NK-92 (cell line): Measurements from ENCODE around the gene DCHS1.
"Not testable (repeated sequence)": the region's sequence is repeated elsewhere in the genome, so short reads cannot be mapped to it uniquely, and the experiment has no call there.

Experiments
- DNase-seq: peaks from one replicate; lab custom pipeline; 2025; ENCODE audit not compliant: unreplicated experiment; lab: John Stamatoyannopoulos, UW

The DCHS1 gene

GRCh38 chr11:6655790-6656583, at the start of gene DCHS1:
Gene DCHS1, minus strand, starts transcription at chr11:6655809. Its CDS starts 14,196 bp downstream, at chr11:6641613.
- DNase-seq: no peak

DNA sequence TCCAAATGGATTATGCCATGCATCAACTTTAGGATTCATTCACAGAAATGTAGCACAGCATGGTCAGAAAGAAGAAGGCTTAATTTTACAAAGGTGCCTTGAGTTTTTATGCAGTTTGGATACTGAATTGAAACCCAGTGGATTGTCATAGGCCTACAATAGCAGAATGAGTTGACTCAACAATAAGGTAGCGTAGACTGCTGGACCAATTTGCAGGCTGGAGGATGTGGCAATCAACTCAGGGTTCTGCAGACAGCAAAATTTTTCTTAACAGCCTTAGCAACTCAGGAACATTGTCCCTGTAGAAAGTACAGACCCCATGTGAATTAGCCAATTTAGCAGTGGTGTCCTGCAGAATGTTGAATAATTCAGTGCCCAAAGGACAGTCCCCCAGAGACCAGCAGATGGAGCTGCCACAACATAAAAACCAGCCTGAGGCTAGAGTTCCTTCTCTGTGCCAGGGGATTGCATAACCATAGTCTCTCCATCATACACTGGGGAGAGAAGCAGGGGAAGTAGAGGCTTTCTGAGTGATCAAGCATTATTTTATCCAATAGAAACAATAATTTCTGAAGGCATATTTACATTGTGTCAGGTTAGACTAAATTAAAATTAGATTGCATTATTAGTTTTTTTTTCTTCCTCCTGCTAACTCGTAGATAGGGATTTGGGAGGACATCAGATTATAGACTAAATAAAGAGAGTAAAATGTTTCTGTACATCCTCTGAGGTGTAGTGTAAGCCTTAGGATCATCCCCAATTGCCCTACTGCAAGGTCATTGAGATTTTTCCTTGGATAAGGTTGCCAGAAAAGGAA, 47.8 kb upstream of the DCHS1 start:
- DNase-seq: no peak

DNA sequence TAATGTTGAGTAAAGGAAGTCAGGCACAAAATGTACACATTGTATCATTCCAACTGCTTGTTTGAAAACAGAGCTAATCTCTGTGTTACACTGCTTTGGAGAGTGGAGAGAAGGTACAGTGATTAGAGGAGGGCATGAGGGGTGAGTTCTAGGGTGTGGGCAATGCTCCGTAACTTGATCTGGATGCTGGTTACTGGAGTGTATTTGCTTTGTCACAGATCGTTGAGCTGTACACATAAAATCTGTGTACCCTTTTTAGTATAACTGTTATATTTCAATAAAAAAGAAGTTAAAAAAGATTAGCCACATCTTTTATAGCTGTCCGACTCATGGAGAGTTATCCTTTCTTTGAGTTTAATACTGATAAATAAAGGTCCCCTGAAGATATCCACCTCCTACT, 46.3 kb upstream of the DCHS1 start:
- not testable (repeated sequence) for DNase-seq

GRCh38 chr11:6695377-6695776, 39.8 kb upstream of the DCHS1 start:
- DNase-seq: no peak

DNA sequence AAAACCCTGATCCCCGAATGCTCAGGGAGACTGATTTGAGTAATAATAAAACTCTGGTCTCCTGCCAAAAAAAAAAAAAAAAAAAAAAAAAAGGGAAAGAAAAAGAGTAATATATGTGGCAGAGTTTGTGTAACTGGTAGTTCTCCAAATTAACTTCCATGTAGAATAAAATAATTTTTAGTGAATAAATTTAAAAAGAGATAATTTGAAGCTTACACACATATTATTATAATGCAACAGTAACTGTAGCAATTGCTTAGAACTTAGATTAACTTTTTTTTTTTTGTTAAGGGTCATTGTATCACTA, 38.6 kb upstream of the DCHS1 start:
- no peak for DNase-seq

GRCh38 chr11:6693342-6694228, 38.0 kb upstream of the DCHS1 start:
- DNase-seq: no peak

GRCh38 chr11:6692128-6692527, 36.5 kb upstream of the DCHS1 start:
- no peak for DNase-seq

DNA sequence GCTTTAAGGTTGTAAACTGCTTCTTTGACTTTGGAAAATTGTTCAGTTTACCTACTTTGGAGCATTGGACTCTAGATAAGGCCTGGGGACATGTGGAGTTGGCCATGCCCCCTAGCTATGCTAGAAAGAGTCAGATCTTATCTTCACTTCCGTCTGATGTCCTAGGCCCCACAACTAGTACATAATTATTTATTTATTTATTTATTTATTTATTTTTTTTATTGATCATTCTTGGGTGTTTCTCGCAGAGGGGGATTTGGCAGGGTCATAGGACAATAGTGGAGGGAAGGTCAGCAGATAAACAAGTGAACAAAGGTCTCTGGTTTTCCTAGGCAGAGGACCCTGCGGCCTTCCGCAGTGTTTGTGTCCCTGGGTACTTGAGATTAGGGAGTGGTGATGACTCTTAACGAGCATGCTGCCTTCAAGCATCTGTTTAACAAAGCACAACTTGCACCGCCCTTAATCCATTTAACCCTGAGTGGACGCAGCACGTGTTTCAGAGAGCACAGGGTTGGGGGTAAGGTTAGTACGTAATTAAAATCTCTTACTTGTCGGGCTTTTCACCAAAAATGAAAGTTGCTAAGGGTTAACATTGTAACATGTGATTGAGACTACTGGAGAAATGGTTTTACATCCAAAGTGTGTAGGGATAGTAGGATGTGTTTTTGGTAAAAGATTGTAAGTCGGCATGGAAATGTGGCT, 35.0 kb upstream of the DCHS1 start:
- not testable (repeated sequence) for DNase-seq

DNA sequence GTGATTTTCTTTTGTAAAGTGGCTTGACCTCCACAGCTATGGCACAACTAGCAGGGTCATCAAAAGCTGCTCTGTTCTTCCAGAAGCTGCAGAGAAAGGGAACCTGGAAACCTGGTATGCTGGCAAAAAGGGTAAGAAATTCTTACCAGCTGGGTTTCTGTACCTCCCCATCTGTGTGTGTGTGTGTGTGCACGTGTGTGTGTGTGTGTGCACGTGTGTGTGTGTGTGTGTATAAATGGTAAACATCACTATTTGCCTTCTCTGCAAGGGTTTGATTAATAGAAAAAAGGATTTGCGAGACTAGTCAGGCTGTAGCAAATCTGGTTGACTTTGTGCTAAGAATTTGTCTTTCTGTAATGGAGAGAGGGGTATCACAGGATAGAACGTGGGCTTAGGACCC, 32.3 kb upstream of the DCHS1 start:
- no peak for DNase-seq

DNA sequence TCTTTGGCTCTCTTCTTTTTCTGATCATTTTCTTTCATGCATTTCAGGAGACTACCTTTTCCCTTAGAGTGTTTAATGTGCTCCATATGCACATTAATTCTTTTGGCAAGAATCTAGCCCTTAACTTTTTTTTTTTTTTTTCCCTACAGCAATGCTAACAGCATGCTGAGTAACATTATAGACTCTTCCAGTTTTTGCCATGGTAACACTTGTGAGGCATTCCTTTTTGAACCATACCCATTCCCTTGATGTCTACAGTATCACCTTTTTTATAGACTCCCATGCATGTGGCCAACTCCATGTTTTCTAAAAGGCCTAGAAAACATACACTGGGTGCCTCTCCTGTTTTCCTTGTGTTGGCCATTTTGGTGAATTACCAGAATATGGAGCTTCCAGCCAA, 30.4 kb upstream of the DCHS1 start:
- DNase-seq: no peak

- not testable (repeated sequence) for DNase-seq
Measured at GRCh38 chr11:6684068-6684467, 28.5 kb upstream of the DCHS1 start.

DNA sequence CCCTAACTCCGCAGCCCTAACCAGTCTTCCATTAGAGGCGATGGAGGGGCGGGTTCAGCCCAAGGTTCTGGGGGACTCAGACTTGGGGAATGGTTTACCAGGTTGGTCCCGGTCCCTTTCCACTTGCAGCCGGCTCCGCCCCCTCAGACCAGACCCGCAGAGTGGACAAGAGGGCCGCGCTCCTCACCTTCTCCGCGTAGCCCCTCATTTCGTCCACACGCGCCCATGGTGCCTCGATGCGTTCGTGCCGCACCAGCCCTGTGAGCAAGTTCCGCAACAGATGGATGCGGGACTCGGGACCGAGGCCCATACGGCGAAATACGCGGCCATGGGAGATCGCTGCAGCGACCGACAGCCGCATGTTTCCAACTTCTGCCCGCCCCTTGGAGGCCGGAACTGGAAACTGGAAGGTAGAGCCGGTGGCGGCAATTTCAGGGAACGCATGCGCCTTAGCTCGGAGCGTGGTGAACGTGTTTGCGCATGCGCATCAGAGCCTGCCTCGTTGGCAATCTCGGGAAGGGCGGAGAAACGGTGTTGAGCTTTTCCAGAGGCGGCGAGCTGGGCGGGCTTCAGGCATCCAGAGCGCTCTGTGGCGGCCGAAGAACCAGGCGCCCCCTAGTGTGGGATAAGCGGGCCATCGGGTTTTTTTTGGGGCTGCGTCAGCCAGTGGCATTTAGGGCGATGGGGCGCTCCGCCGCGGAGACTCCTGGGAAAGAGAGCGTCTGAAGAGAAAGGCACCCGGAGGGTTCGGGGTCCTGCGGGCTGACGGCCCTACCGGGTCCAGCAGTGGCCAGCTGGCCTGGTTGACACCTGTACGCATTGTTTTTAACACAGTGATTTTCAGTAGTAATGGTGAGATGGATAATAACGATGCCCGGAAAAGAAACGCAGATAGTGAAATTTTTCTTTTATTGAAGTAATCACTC, 27.6 kb upstream of the DCHS1 start, which contains the start of gene MRPL17:
TSS of gene MRPL17 (minus strand) at position 405 of the 926 bp plus-strand sequence. CDS start at position 361, 44 bp downstream.
- DNase-seq: peak; percentile 96

DNA sequence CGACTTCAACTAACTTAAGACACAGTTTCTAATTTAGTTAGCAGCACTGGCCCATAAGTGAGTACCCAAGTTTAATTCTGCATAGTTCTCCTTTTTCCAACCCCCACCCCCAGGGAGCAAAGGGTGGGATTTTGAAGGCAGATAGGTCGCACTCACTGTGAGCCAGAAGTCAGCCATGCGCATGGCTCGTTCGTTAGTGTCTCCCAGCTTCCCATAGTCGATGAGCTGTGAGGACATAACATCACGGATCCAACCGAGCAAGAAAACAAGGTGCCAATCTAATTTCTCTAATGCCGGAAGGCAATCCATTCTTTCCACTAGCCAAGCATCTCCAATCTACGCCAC, 27.0 kb upstream of the DCHS1 start:
- no peak for DNase-seq

- no peak for DNase-seq
Measured at GRCh38 chr11:6681949-6682348, 26.3 kb upstream of the DCHS1 start.

DNA sequence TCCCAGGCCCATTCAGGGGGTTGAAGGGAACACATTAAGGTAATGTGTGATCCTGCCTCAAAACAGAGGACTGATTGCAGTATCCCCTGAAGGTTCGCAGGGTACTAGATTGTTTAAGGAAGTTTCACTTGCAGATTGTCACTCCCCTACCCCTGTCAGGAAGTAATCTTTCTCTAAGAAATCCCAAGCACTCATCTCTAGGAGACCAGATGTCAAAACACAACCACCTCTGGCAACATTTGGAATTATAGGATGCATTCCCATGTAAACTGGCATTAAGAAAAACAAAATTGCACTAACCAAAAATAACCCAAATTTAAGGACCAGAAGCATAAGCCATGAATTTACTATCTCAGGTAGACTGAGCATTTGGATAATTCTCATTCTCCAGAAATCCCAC, 25.9 kb upstream of the DCHS1 start:
- DNase-seq: no peak

- no peak for DNase-seq
Measured at GRCh38 chr11:6677018-6677417, 21.4 kb upstream of the DCHS1 start.

GRCh38 chr11:6674862-6675261, 19.3 kb upstream of the DCHS1 start:
- no peak for DNase-seq

- DNase-seq: no peak
Measured at GRCh38 chr11:6674219-6674597, 18.6 kb upstream of the DCHS1 start.

- DNase-seq: no peak
Measured at GRCh38 chr11:6673523-6674218, 18.1 kb upstream of the DCHS1 start.
